ENCODE data around the gene LRIG1. TPM values are rescaled to one million over a fixed set of nuclear protein-coding genes. Genes with fewer than 3 reads are reported as not detected.

LRIG1 gene
- total RNA-seq, 1 donor from 2014 or later: 8.2 TPM

DNA sequence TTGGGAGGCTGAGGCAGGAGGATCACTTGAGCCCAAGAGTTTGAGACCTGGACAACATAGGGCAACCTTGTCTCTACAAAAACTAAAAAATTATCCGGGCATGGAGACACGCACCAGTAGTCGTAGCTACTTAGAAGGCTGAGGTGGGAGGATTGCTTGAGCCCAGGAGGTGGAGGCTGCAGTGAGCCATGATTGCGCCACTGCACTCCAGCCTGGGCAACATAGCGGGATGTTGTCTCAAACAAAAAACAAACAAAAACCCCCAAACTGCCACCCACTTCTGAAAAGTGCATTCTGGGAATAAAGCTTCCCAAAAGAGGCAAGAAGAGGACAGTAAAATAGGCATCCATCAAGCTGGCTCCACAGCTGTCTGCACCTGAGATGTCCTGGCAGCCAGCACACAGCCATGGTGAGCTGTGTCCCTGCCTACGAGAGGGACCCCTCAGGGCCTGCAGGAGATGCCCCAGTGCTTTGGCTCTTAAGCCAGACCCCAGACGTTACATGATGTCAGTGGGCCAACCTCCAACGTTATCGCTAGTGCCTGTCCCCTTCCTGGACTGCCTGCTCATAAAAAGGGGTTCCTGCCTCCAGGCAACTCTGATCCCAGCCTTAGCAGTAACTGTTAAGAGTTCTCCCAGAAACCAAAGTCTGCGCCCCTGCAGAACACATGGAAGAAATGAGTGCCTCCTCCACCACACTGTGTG is 101.1 kb downstream of the LRIG1 start:
- DNase-seq (ENCODE audit: low read depth): no peak
- H3K27me3 ChIP-seq (ENCODE audit: control insufficient read depth, insufficient read depth, low read length): no peaks in the 10 kb centered on the region
- H3K36me3 ChIP-seq (ENCODE audit: control insufficient read depth, insufficient read depth, low read length): no peaks in the 10 kb centered on the region
- H3K4me3 ChIP-seq (ENCODE audit: low read depth, low read length): no peak overlapping the region
- TF ChIP-seq, protein P1, sequence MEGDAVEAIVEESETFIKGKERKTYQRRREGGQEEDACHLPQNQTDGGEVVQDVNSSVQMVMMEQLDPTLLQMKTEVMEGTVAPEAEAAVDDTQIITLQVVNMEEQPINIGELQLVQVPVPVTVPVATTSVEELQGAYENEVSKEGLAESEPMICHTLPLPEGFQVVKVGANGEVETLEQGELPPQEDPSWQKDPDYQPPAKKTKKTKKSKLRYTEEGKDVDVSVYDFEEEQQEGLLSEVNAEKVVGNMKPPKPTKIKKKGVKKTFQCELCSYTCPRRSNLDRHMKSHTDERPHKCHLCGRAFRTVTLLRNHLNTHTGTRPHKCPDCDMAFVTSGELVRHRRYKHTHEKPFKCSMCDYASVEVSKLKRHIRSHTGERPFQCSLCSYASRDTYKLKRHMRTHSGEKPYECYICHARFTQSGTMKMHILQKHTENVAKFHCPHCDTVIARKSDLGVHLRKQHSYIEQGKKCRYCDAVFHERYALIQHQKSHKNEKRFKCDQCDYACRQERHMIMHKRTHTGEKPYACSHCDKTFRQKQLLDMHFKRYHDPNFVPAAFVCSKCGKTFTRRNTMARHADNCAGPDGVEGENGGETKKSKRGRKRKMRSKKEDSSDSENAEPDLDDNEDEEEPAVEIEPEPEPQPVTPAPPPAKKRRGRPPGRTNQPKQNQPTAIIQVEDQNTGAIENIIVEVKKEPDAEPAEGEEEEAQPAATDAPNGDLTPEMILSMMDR (IDR thresholded peaks at IDR 0.05; ENCODE audit: insufficient read depth, low read length, poor library complexity, severe bottlenecking): no peak

DNA sequence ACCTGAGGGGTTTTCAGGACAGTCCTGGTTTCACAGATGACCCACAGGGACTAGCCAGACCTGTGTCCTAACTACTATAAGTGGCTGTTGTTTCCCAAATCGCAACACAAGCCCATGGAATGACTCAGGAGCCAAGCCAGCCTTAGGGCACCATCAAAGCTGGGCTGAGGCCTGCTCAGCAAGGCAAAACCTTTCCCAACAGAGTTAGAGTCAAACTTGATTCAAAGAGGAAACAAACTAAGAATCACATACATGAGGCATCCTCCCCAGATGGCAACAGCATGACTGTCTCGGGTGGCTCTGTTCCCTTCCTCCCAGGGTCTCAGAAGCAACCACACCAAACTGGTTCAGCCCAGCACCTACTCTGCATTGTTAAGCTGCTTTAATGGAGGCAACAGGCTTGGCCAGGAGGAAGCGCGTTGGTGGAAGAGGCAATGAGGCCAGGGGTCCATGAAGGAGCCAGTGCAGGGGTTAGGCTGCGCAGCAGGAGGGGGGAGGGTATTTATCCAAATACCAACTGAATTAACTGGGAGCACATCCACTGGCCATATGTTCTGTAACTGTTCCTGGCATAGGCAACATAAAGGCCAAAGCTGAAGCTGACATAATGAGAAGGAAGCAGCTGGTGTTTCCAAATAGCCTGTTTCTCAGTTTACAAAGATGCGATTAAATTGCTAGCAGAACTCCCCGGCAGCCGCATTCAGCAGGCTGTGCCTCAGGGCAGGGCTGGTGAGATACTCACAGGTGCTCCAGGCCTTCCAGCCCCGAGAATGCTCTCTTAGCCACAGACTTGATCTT is 102.4 kb downstream of the LRIG1 start:
- TF ChIP-seq, protein P1 (IDR thresholded peaks at IDR 0.05; ENCODE audit: insufficient read depth, low read length, poor library complexity, severe bottlenecking): no peak
- H3K27me3 ChIP-seq (ENCODE audit: control insufficient read depth, insufficient read depth, low read length): no peaks in the 10 kb centered on the region
- no peaks in the 10 kb centered on the region for H3K36me3 ChIP-seq (ENCODE audit: control insufficient read depth, insufficient read depth, low read length)
- H3K4me3 ChIP-seq (ENCODE audit: low read depth, low read length): no peak overlapping the region
- no peak for DNase-seq (ENCODE audit: low read depth)

DNA sequence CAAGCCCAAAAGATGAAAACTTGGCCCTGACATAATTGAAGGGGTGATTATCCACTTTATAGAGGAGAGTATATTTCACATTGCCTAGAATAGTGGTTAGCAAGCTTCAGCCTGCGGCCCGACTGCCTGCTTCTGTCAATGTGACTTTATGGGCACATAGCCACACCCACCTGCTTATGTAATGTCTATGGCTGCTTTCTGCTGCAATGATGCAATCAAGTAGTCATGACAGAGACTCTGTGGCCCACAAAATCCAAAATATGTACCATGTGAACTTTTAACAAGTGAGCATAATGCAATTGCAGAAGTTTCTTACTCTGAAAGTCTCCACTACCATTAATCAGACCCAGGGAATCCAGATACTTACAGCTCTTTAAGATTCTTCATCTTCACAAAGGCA is 103.1 kb downstream of the LRIG1 start:
- Histone ChIP-seq H3K36me3 (ENCODE audit: control insufficient read depth, insufficient read depth, low read length) (no peaks in the 10 kb centered on the region), H3K4me3 (ENCODE audit: low read depth, low read length) (no peak overlapping the region), H3K27me3 (ENCODE audit: control insufficient read depth, insufficient read depth, low read length) (no peaks in the 10 kb centered on the region)
- no peak for DNase-seq (ENCODE audit: low read depth)
- TF ChIP-seq, protein P1 (IDR thresholded peaks at IDR 0.05; ENCODE audit: insufficient read depth, low read length, poor library complexity, severe bottlenecking): no peak

DNA sequence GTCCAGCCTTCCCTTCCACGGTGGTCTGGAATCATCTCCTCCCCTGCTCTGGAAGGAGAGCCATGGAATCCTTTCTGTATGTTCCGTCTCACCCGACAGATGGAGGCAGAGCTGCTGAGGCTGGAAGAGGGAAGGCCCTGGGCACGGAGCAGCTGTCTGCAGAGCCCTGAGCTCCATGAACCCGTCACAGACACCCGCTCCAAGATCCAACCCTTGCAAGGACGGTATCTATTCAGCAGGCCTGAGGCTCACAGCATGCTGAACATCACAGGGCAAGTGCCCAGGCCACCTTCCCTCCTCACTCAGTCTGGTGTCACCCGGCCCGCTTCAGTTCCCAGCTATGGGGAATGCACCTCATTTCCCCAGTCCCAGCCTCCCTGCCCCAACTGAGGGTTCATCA is 103.9 kb downstream of the LRIG1 start:
- DNase-seq (ENCODE audit: low read depth): no peak
- H3K36me3 ChIP-seq (ENCODE audit: control insufficient read depth, insufficient read depth, low read length): no peaks in the 10 kb centered on the region
- TF ChIP-seq, protein P1 (IDR thresholded peaks at IDR 0.05; ENCODE audit: insufficient read depth, low read length, poor library complexity, severe bottlenecking): no peak

DNA sequence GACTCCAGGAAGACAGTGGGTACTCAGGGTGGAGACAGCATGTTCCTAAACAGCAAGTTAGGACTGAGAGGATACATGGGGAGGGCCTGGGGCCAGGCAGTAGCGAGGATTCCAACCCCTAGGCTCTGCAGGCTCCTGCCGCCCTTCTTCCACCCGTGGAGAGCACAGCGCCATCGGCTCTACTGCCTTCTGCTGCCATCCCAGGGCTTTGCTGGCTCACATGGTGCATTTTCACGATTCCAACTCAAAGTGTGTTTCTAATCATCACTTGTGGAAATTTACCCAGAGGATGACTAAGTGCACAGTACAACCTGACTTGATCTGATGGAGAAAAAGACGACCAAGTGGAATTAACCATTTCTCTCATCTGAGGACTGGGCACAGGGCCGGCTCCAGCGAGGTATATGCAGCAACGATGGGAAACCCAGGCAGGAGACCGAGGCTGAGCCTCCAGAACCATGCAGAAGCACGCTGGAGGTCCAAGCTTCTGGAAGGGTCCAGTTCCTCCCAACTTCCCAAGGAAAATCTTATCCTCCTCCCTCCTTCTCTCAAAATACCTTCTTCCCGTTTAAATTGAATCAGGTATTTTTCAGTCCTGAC is 104.6 kb downstream of the LRIG1 start:
- TF ChIP-seq, protein P1 (IDR thresholded peaks at IDR 0.05; ENCODE audit: insufficient read depth, low read length, poor library complexity, severe bottlenecking): no peak
- Histone ChIP-seq H3K36me3 (ENCODE audit: control insufficient read depth, insufficient read depth, low read length) (no peaks in the 10 kb centered on the region), H3K4me3 (ENCODE audit: low read depth, low read length) (no peak overlapping the region), H3K27me3 (ENCODE audit: control insufficient read depth, insufficient read depth, low read length) (no peaks in the 10 kb centered on the region)
- no peak for DNase-seq (ENCODE audit: low read depth)

More for the DNA sequence above, 103.9 kb downstream of the LRIG1 start:
- Histone ChIP-seq H3K4me3 (ENCODE audit: low read depth, low read length) (no peak overlapping the region), H3K27me3 (ENCODE audit: control insufficient read depth, insufficient read depth, low read length) (no peaks in the 10 kb centered on the region)
